Erythroblast (primary cell): ENCODE data around the gene ANKRD13D.

Source experiments
- GATA1 ChIP-seq: IDR thresholded peaks from 2 replicates; pipeline ENCODE4 v1.6.1; 2011; ENCODE audit warnings: low read depth, mild to moderate bottlenecking, control low read depth, low read length, moderate library complexity
- POLR2A ChIP-seq: IDR thresholded peaks from 2 replicates; pipeline ENCODE4 v1.6.1; 2011; ENCODE audit warnings: mild to moderate bottlenecking, low read length

- TF ChIP-seq POLR2A: no peak
- TF ChIP-seq GATA1: no peak
Measured at GRCh38 chr11:67260406-67260805, 28.7 kb upstream of the ANKRD13D start.
